Measurements from ENCODE around the gene ZNF429. TPM values are rescaled to one million over a fixed set of nuclear protein-coding genes. Genes with fewer than 3 reads are reported as not detected.
"Not testable (repeated sequence)": the region's sequence is repeated elsewhere in the genome, so short reads cannot be mapped to it uniquely, and the experiment has no call there.

ZNF429 gene
- total and polyA plus RNA-seq, 12 donors = 3.8 to 12.2 (median 8.4) TPM

DNA sequence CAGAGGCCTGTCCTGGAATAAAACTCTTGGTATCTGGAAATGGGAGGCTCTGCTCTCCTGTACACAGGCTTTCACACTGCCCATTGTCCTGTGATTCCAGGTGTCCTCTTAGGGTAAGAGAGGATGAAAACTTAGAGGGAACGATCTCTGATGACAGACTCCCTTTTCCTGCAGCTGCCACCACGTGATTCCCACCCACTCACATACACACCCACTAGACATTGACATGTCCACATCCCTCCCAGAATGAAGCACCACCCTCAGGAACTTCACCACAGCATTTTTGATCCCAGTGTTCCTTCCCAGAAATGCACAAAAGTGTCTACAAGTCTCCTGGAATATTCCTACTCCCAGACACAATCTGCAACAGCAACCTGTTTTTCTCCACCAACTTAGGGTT is 8.2 kb downstream of the ZNF429 start:
- Histone ChIP-seq H3K4me3 (no peak overlapping the region), H3K36me3 (peaks cover 0 to 18% (median 6%) of the 10 kb centered on the region in 9 donors), H3K27ac (no peak overlapping the region), H3K9me3 (peaks cover 0 to 38% (median 10%) of the 10 kb centered on the region in 11 donors), H3K27me3 (no peaks in the 10 kb centered on the region), H3K4me1 (peaks cover 0 to 22% (median 2%) of the 10 kb centered on the region in 9 donors)
- intact Hi-C loops (cut with DNase I) = no loop called here
- ATAC-seq (peak in 4 of 8 donors; percentile 20 to 48 (median 27)), DNase-seq (no peak)
- 35 to 56% methylated on average over 2 of the region's 2 CpGs for WGBS, 2 donors
- TF ChIP-seq, protein P1, sequence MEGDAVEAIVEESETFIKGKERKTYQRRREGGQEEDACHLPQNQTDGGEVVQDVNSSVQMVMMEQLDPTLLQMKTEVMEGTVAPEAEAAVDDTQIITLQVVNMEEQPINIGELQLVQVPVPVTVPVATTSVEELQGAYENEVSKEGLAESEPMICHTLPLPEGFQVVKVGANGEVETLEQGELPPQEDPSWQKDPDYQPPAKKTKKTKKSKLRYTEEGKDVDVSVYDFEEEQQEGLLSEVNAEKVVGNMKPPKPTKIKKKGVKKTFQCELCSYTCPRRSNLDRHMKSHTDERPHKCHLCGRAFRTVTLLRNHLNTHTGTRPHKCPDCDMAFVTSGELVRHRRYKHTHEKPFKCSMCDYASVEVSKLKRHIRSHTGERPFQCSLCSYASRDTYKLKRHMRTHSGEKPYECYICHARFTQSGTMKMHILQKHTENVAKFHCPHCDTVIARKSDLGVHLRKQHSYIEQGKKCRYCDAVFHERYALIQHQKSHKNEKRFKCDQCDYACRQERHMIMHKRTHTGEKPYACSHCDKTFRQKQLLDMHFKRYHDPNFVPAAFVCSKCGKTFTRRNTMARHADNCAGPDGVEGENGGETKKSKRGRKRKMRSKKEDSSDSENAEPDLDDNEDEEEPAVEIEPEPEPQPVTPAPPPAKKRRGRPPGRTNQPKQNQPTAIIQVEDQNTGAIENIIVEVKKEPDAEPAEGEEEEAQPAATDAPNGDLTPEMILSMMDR (IDR thresholded peaks at IDR 0.05) = no peak

DNA sequence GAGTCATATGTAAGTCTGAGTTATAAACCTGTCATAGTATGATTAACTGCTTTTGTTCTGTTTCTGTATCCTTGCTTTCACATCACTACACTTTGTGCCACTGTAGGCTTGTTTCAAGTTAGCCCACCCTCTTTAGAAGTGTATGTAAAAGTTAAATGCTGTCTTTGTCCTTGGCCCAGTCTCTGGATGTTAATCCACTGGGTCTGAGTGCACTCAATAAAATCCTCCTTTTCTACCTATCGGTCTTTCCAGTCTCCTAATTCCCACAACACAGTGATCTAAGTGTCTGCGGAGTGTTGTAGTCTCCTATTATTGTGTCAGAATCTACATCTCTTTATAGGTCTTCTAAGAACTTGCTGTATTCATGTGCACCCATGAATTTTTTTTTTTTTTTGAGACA is 14.1 kb downstream of the ZNF429 start:
- no peak for ATAC-seq
- Histone ChIP-seq H3K27me3 (no peaks in the 10 kb centered on the region), H3K9me3 (peaks cover 0 to 92% (median 26%) of the 10 kb centered on the region in 11 donors), H3K4me3 (no peak overlapping the region), H3K36me3 (peaks cover 0 to 65% (median 47%) of the 10 kb centered on the region in 9 donors), H3K4me1 (no peaks in the 10 kb centered on the region), H3K27ac (no peak overlapping the region)
- intact Hi-C loops (cut with DNase I) = no loop called here
- TF ChIP-seq, protein P1 (IDR thresholded peaks at IDR 0.05) = no peak
- DNase-seq = no peak
- WGBS, 2 donors = 97 to 98% methylated on average over 2 of the region's 2 CpGs

DNA sequence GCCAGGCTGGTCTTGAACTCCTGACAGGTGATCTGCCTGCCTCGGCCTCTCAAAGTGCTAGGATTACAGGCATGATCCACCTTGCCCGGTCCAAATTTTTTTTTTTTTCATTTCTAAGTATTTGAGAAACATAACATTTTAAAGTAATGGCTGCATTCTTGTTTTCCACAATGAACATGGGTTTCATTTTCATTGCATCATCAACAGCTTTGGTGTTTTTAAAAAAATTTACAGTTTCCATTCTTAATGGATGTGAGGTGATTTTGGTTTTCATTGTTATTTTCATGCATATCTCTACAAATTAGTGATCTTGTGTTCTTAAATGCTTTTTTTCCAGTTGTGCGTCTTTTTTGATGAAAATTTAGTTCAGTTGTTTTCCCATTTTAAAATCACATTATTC is 27.5 kb downstream of the ZNF429 start:
- H3K9me3 ChIP-seq = peaks cover 0 to 94% (median 31%) of the 10 kb centered on the region in 11 donors
- ATAC-seq = no peak
- 99 to 100% methylated on average over 3 of the region's 3 CpGs for WGBS, 2 donors

DNA sequence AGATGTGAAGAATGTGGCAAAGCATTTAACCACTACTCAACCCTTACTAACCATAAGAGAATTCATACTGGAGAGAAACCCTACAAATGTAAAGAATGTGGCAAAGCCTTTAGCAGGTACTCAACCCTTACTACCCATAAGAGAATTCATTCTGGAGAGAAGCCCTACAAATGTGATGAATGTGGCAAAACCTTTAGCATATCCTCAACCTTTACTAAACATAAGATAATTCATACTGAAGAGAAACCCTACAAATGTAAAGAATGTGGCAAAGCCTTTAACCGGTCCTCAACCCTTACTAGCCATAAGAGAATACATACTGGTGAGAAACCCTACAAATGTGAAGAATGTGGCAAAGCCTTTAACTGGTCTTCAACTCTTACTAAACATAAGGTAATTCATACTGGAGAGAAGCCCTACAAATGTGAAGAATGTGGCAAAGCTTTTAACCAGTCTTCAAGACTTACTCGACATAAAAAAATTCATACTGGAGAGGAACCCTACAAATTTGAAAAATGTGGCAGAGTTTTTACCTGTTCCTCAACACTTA is 31.4 kb downstream of the ZNF429 start:
- DNase-seq; H3K27ac ChIP-seq; H3K4me3 ChIP-seq; H3K4me1 ChIP-seq; intact Hi-C loops (cut with DNase I); H3K27me3 ChIP-seq; ATAC-seq: not testable (repeated sequence)
- peaks cover 0 to 89% (median 61%) of the 10 kb centered on the region in 9 donors for H3K36me3 ChIP-seq
- H3K9me3 ChIP-seq = peaks cover 0 to 100% (median 45%) of the 10 kb centered on the region in 11 donors
- 96 to 97% methylated on average over 2 of the region's 2 CpGs for WGBS, 2 donors

More for the DNA sequence above, 27.5 kb downstream of the ZNF429 start:
- Histone ChIP-seq H3K27ac (no peak overlapping the region), H3K27me3 (no peaks in the 10 kb centered on the region), H3K36me3 (peaks cover 0 to 98% (median 80%) of the 10 kb centered on the region in 9 donors), H3K4me1 (no peaks in the 10 kb centered on the region), H3K4me3 (no peak overlapping the region)
- intact Hi-C loops (cut with DNase I) = no loop called here
- TF ChIP-seq, protein P1 (IDR thresholded peaks at IDR 0.05) = no peak
- DNase-seq = no peak

DNA sequence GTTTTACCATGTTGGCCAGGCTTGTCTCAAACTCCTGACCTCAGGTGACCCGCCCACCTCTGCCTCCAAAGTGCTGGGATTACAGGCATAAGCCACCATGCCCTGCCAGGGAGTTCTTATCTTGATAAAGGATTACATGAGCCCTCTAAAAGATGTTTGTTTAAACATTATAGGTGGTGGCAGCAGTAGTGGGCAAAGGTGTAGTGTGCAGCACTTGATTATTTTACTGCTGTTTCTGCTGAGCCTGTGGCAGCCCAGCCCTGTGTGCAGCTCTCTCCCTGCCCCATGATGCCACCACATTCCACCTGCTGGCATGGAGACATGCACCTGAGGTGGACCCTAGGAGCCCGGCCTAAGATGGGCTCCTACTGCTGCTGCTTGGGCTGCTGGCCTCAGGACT is 54.0 kb downstream of the ZNF429 start:
- Histone ChIP-seq H3K4me1 (no peaks in the 10 kb centered on the region), H3K36me3 (peaks cover 0 to 80% (median 0%) of the 10 kb centered on the region in 9 donors), H3K4me3 (no peak overlapping the region), H3K27me3 (no peaks in the 10 kb centered on the region), H3K27ac (no peak overlapping the region), H3K9me3 (peaks cover 0 to 83% (median 0%) of the 10 kb centered on the region in 11 donors)
- TF ChIP-seq, protein P1 (IDR thresholded peaks at IDR 0.05) = no peak
- no peak for DNase-seq
- intact Hi-C loops (cut with DNase I) = no loop called here
- WGBS, 2 donors = 84 to 88% methylated on average over 2 of the region's 2 CpGs
- ATAC-seq = no peak
